Neutrophil (primary cell): ENCODE measurements around the gene PARK7.

ENCODE experiments used
- H3K27ac ChIP-seq: fragments of 200-600 bp; sonication (generic); 2 replicates; pipeline ENCODE4 v1.5.1; 2016; ENCODE audit warnings: mild to moderate bottlenecking, moderate library complexity
- H3K27me3 ChIP-seq: fragments of 200-600 bp; sonication (generic); 2 replicates; pipeline ENCODE4 v1.6.0; 2016; ENCODE audit warnings: mild to moderate bottlenecking
- H3K36me3 ChIP-seq: fragments of 200-600 bp; sonication (generic); 2 replicates; pipeline ENCODE4 v1.5.1; 2017
- H3K4me1 ChIP-seq, 2 experiments: fragments of 200-600 bp in 1 of 2; sonication (generic) in 1 of 2; 1 replicate in 1 of 2; 2 replicates in 1 of 2; pipeline versions ENCODE4 v1.5.1 to v1.6.1; 2013 to 2016; ENCODE audit warnings: low read depth in 1 of 2, low read length in 1 of 2, mild to moderate bottlenecking in 1 of 2, moderate library complexity in 1 of 2; ENCODE audit not compliant: control insufficient read depth in 1 of 2, insufficient read depth in 1 of 2
- H3K4me3 ChIP-seq, 2 experiments: fragments of 200-600 bp in 1 of 2; sonication (generic) in 1 of 2; 1 replicate in 1 of 2; 2 replicates in 1 of 2; pipeline ENCODE4 v1.5.1; 2013 to 2016; ENCODE audit warnings: low read depth in 1 of 2, low read length in 1 of 2, mild to moderate bottlenecking in 1 of 2, moderate library complexity in 1 of 2
- H3K9me3 ChIP-seq: fragments of 200-600 bp; sonication (generic); 2 replicates; pipeline ENCODE4 v1.5.1; 2016
- TF ChIP-seq, protein P1 (sequence below): fragments of 200-600 bp; sonication (generic); IDR thresholded peaks from 2 replicates; pipeline ENCODE4 v1.5.1; 2016; ENCODE audit warnings: antibody characterized with exemption

PARK7 gene

DNA sequence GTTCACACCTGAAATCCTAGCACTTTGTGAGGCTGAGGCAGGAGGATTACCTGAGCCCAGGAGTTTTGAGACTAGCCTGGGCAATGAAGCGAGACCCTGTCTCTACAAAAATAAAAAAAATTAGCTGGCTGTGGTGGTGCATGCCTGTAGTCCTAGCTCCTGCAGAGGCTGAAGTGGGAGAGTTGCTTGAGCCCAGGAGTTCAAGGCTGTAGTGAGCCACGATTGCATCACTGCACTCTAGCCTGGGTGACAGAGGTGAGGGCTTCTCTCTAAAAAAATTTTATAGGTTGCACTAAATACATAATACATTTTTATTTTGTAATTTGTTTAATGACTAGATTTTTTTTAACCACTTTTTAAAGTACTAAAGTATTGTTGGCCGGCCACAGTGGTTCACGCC, 6.1 kb downstream of the PARK7 start:
- TF ChIP-seq, protein P1, sequence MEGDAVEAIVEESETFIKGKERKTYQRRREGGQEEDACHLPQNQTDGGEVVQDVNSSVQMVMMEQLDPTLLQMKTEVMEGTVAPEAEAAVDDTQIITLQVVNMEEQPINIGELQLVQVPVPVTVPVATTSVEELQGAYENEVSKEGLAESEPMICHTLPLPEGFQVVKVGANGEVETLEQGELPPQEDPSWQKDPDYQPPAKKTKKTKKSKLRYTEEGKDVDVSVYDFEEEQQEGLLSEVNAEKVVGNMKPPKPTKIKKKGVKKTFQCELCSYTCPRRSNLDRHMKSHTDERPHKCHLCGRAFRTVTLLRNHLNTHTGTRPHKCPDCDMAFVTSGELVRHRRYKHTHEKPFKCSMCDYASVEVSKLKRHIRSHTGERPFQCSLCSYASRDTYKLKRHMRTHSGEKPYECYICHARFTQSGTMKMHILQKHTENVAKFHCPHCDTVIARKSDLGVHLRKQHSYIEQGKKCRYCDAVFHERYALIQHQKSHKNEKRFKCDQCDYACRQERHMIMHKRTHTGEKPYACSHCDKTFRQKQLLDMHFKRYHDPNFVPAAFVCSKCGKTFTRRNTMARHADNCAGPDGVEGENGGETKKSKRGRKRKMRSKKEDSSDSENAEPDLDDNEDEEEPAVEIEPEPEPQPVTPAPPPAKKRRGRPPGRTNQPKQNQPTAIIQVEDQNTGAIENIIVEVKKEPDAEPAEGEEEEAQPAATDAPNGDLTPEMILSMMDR = no peak
- Histone ChIP-seq H3K9me3 (no peaks in the 10 kb centered on the region), H3K27me3 (no peaks in the 10 kb centered on the region), H3K4me3 (no peak overlapping the region), H3K4me1 (peaks cover 0 to 2% of the 10 kb centered on the region in 2 experiments), H3K36me3 (peaks cover 75% of the 10 kb centered on the region), H3K27ac (no peak overlapping the region)

DNA sequence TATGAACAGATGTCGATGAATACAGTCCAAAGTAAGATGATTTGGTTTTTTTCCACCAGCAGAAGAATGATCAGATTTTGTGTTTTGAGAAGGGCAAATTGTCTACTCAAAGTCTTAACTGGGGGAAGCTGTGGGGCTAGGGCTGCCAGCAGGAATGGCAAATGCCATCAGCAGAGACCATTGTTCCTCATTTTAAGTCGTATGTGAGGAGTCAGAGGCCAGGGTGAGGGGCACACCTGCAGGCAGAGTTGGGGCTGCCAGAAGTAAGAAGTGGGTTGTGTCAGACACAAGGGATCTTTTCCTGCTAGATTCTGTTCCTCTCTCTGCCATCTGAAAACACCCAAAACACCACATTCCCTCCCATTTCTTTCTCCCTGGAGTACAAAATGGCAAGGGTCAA, 8.7 kb downstream of the PARK7 start:
- H3K27ac ChIP-seq = no peak overlapping the region
- no peak overlapping the region for H3K4me3 ChIP-seq
- no peaks in the 10 kb centered on the region for H3K27me3 ChIP-seq
- H3K9me3 ChIP-seq = no peaks in the 10 kb centered on the region
- TF ChIP-seq, protein P1 = no peak
- no peaks in the 10 kb centered on the region for H3K4me1 ChIP-seq
- H3K36me3 ChIP-seq = peaks cover 59% of the 10 kb centered on the region

DNA sequence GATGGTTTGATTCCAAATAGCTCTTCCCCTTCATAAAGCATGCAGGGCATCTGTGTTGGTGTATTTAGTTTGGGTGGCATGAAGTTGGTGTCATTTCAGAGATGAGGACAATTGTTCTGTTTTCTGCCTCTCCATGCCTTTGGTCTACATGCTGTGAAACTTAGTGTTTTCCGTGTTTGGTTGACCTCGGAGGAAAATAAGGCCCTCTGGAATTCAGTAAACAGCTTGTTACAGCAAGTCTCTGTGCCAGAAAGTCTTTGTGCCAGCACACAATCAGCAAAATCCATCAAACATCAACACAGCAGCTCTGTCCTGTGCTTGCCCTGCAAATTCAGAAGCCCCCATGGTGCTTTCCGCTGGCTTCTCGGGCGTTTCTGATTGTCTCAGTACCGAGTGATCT, 9.5 kb downstream of the PARK7 start:
- Histone ChIP-seq H3K27ac (no peak overlapping the region), H3K9me3 (no peaks in the 10 kb centered on the region), H3K36me3 (peaks cover 53% of the 10 kb centered on the region), H3K4me1 (no peaks in the 10 kb centered on the region), H3K27me3 (no peaks in the 10 kb centered on the region), H3K4me3 (no peak overlapping the region)
- TF ChIP-seq, protein P1 = no peak

DNA sequence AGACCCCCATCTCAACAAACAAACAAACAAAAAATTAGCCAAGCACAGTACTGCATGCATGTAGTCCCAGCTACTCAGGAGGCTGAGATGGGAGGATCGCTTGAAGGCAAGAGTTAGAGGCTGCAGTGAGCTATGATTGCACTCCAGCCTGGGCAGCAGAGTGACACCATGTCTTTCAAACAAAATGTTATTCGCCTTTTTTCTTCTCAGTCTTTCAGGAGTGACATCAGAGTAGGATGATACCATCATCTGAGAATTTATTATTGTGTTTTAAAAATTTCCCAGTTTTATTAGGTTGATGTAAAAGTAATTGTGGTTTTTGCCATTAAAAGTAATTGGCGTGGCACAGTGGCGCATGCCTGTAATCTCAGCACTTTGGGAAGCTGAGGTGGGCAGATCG, 10.8 kb downstream of the PARK7 start:
- H3K27ac ChIP-seq = no peak overlapping the region
- H3K4me3 ChIP-seq = no peak overlapping the region
- H3K27me3 ChIP-seq = no peaks in the 10 kb centered on the region
- H3K36me3 ChIP-seq = peaks cover 54% of the 10 kb centered on the region
- no peaks in the 10 kb centered on the region for H3K9me3 ChIP-seq
- H3K4me1 ChIP-seq = no peaks in the 10 kb centered on the region
- TF ChIP-seq, protein P1 = no peak

DNA sequence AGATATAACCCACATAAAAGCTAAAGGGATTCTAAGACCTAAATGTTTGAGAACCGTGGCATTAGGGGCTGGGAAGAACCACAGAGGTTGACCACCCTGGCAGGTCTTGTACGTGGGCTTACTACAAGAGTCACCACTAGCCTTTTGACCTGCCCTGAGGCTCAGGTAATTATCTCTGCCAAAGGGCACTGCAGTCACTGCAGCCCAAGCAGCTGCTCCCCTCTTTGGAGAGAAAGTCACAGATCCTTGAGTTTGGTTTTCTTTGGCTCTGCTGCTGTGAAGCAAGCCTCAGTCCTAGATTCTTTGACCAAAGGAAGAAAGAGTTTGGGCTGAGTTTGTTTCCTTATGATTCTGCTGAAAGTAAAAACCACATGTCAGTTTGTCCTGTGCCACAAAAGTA, 11.6 kb downstream of the PARK7 start:
- H3K4me3 ChIP-seq = no peak overlapping the region
- H3K9me3 ChIP-seq = no peaks in the 10 kb centered on the region
- no peaks in the 10 kb centered on the region for H3K27me3 ChIP-seq
- TF ChIP-seq, protein P1 = no peak
- H3K4me1 ChIP-seq = no peaks in the 10 kb centered on the region
- no peak overlapping the region for H3K27ac ChIP-seq
- peaks cover 58% of the 10 kb centered on the region for H3K36me3 ChIP-seq

DNA sequence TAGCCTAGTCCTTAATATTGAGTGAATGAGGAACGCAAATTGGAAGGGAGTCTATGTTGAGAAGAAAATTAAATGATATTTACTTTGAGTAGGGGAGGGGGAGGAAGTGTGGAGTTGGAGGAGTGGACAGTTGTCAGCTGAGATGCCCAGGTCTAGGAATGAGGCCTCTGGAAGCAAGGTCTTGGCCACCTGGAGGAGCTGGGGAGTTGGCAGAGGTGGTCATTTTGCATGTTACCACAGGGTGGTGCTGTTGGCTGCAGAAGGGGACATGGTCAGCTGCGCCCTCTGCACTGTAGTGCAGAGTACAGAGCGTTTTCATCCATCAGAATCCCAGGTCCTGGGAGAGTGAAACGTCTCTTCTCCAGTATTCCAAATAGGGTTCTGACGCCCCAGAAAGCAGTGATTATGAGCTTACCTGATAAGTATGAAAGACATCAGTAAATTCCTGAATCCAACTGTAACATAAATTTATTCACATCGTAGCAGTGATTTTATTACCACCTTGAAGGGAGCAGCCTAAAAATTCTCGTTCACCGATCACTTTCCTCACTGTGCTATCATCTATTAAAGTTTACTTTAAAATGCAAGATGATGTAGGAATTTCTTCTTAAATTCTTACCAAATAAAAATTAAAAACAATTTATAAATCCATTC, 13.8 kb downstream of the PARK7 start:
- Histone ChIP-seq H3K36me3 (peaks cover 63% of the 10 kb centered on the region), H3K9me3 (no peaks in the 10 kb centered on the region), H3K4me3 (no peak overlapping the region), H3K4me1 (no peaks in the 10 kb centered on the region), H3K27ac (no peak overlapping the region), H3K27me3 (no peaks in the 10 kb centered on the region)
- TF ChIP-seq, protein P1 = peak; percentile 55
